ENCODE data around the gene IFI35.

DNA sequence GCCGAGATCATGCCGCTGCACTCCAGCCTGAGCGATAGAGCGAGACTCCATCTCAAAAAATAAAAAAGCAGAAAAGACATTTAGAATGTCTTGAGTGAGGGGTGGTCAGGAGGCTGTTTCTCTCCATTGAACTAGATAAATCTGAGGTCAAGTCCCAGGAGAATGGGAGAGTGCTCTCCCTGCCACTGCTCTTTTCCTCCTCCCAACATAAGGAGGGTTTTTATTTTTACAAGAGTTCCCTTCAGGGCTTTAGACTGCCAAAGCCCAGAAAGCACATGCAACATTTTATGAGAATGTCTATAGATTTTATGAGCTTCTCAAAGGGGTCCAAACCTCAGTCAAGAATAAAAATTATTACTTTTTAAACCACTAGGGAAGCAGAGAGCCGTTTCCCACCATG, 20.0 kb downstream of the IFI35 start:
- TF ChIP-seq TCF7L2 (IDR thresholded peaks at IDR 0.05; ENCODE audit: low read depth, low read length) (no peak), POLR2AphosphoS5 (IDR thresholded peaks at IDR 0.05; ENCODE audit: low read depth, low read length) (no peak)
- TF ChIP-seq, protein P1, sequence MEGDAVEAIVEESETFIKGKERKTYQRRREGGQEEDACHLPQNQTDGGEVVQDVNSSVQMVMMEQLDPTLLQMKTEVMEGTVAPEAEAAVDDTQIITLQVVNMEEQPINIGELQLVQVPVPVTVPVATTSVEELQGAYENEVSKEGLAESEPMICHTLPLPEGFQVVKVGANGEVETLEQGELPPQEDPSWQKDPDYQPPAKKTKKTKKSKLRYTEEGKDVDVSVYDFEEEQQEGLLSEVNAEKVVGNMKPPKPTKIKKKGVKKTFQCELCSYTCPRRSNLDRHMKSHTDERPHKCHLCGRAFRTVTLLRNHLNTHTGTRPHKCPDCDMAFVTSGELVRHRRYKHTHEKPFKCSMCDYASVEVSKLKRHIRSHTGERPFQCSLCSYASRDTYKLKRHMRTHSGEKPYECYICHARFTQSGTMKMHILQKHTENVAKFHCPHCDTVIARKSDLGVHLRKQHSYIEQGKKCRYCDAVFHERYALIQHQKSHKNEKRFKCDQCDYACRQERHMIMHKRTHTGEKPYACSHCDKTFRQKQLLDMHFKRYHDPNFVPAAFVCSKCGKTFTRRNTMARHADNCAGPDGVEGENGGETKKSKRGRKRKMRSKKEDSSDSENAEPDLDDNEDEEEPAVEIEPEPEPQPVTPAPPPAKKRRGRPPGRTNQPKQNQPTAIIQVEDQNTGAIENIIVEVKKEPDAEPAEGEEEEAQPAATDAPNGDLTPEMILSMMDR (IDR thresholded peaks at IDR 0.05) = no peak
- TF ChIP-seq, protein P2, sequence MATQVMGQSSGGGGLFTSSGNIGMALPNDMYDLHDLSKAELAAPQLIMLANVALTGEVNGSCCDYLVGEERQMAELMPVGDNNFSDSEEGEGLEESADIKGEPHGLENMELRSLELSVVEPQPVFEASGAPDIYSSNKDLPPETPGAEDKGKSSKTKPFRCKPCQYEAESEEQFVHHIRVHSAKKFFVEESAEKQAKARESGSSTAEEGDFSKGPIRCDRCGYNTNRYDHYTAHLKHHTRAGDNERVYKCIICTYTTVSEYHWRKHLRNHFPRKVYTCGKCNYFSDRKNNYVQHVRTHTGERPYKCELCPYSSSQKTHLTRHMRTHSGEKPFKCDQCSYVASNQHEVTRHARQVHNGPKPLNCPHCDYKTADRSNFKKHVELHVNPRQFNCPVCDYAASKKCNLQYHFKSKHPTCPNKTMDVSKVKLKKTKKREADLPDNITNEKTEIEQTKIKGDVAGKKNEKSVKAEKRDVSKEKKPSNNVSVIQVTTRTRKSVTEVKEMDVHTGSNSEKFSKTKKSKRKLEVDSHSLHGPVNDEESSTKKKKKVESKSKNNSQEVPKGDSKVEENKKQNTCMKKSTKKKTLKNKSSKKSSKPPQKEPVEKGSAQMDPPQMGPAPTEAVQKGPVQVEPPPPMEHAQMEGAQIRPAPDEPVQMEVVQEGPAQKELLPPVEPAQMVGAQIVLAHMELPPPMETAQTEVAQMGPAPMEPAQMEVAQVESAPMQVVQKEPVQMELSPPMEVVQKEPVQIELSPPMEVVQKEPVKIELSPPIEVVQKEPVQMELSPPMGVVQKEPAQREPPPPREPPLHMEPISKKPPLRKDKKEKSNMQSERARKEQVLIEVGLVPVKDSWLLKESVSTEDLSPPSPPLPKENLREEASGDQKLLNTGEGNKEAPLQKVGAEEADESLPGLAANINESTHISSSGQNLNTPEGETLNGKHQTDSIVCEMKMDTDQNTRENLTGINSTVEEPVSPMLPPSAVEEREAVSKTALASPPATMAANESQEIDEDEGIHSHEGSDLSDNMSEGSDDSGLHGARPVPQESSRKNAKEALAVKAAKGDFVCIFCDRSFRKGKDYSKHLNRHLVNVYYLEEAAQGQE (IDR thresholded peaks at IDR 0.05; ENCODE audit: insufficient read depth in 1 of 2, low read depth in 2 of 2, low read length in 1 of 2) = no peak

All from Panc1 (cell line).